Activated T-cell treated with anti-CD3 and anti-CD28 coated beads, Interleukin-2, amount 50 U/mL, for 1 hour (primary cell): ENCODE data around the gene DIDO1.
A peak's percentile ranks its signal among the peaks of the same experiment; 100 is the strongest.

Source experiments
- DNase-seq: peaks from one replicate; pipeline ENCODE4 v3.0.0-alpha.2; 2020

Gene DIDO1

GRCh38 chr20:62949962-62950361, 23.7 kb upstream of the DIDO1 start:
- DNase-seq = no peak

DNA sequence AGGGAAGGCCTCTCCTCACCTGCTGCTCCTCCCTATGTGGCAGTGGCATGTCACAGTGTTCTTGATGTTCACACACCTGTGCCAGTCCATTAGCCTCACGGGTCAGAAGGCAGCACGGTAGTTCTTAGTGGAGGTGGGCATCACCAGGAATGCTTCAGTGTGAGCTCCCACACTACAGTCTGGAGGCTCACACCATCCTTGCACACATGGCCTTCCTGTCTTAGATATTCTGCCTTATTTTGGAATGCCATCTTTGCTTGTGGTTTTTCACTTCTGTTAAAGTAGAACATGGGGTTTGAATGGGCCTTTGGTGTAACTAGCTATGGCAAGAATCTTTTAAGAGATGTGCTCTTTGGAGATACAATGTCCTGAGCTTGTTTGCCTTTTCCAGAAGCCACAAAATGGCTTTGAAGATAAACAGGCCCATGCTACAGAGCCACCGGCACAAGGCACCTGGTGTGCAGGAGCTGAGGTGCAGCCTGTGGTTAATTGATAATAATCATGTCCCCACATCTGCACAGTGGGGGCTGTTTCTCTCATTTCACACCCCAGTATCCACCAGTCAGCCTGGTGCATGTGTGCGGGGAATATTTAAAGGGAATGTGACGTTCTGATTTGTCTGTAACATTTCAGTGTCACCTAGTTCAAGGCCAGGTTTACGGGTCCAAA, 23.0 kb upstream of the DIDO1 start:
- DNase-seq = no peak

GRCh38 chr20:62947532-62948300, 21.4 kb upstream of the DIDO1 start:
- no peak for DNase-seq

DNA sequence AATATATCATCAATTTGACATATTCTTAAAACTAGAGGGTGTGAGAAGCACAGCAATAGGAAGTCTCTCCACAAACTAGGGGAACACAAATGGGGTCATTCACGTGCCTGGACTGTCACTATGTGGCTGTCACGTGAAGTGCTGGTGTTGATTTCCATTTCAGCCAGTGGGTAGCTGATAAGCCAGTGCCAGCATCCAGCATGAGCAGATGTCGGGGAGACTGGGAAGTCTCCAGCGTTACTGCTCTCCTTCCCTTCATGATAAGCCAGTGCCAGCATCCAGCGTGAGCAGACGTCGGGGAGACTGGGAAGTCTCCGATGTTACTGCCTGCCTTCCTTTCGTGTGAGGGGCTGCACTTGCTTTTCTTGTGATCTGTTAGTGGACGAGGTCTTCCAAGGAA, 20.6 kb upstream of the DIDO1 start:
- no peak for DNase-seq

GRCh38 chr20:62945771-62946339, 19.6 kb upstream of the DIDO1 start:
- no peak for DNase-seq

- DNase-seq = no peak
Measured at GRCh38 chr20:62944746-62945145, 18.4 kb upstream of the DIDO1 start.

GRCh38 chr20:62944184-62944583, 17.9 kb upstream of the DIDO1 start:
- no peak for DNase-seq

DNA sequence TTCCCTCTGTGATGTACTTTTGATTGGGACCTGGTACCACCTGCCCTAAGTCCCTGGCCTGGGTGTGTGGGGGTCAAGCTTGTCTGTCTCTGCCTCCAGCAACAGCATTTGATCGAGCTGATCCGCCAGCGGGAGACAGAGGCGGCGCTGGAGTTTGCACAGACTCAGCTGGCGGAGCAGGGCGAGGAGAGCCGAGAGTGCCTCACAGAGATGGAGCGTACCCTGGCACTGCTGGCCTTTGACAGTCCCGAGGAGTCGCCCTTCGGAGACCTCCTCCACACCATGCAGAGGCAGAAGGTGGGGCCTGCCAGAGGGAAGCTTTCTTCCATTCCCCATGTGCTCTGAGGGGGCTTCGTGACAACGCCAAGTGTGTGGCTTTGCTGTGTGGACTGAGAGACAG, 17.1 kb upstream of the DIDO1 start:
- DNase-seq = no peak

- no peak for DNase-seq
Measured at GRCh38 chr20:62942456-62942855, 16.2 kb upstream of the DIDO1 start.

DNA sequence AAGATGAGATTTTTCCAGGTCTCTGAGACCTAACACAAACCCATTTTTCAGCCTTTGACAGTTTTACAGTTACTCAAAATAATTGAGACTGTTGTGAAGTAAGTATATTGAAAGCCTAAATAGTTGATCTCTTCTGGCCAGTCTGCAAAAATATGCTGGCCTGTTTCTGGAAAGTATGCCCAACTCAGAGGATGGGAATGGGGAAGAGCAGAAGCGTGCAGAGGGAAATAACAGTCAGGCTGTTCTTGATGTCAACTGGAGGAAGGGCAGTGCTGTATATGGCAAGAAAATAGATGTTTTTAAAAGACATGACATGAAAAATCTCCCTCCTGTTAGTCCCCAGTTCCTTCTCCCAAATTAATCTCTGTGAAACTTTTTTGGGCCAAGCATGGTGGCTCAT, 15.5 kb upstream of the DIDO1 start:
- no peak for DNase-seq

DNA sequence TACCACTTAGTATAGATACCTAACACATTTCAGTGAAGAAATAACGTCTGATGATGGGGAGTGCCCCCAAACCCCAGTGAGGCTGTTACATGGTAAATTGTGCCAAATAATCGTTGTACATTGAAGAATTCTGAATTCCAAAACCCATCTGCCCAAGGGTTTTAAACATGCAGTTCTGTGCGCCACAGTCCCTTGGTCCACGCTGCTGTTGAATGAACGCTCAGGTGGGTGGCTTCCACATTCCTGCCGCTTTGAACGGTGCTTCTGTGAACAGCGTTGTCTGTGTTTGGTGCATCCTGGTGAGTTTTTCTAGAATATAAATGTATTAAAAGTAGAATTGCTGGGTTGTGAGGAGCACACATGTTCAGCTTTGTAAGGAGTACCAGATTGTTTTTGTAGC, 14.6 kb upstream of the DIDO1 start:
- DNase-seq = no peak

- DNase-seq = no peak
Measured at GRCh38 chr20:62938105-62938888, 12.0 kb upstream of the DIDO1 start, which contains the start of gene GID8. Gene GID8 (plus strand): TSS chr20:62938147. CDS start chr20:62941503, 3,356 bp downstream.

DNA sequence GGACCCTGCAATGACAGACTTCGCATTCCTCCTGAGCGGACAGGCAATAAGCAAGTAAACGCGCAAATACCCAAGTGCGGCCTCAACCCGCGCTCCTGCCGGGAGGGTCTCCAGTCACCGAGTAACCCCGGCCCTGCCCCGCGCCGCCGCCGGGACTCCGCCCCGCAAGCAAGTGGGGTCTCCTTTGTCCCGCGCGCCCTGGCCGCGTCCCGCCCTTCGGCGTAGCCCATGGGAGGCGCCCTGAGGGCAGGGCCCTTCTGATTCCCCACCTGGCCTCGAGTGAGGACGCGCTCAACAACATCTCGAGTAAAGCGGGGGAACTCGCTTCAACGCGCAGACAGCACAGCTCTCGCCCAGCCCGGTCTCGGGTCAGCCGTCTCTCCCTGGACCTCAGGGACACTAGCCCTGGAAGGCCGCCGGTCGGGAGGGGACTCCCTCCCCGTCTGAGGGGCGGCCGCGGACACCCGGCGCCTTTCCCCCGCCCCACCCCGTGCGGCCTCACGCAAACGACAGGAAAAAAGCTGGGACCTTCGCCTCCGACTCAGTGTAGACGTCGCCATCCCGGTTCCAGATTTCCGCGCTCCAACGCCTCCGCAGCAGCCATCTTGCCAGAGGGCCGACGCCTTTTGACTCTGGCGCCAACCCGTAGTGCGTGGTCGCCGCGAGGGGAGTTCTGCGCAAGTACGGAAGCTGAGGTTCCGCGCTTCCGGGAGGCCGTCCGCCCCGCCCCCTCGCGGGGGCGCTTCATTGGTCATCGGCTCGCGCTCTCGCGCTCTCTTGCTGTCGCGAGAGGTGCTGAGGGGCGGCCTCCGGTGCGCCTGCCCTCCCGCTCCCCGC, 11.2 kb upstream of the DIDO1 start:
- peak; percentile 97 for DNase-seq

DNA sequence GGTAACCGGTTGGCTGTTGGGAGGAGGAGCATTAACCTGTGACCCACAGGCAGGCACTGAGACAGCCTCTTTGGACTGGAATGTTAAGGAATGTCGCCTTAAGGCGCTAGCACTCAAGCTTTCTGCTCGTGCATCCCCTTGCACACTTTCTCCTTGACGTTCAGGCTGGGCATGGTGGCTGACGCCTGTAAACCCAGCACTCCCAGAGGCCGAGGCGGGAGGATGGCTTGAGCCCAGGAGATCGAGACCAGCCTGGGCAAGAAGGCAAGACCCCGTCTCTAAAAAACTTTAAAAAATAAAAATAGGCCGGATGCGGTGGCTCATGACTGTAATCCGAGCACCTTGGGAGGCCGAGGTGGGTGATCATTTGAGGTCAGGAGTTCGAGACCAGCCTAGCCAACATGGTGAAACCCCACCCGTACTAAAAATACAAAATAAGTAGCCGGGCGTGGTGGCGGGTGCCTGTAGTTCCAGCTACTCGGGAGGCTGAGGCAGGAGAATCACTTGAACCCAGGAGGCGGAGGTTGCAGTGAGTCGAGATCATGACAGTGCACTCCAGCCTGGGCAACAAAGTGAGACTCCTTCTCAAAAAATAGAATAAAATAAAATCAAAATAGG, 9.8 kb upstream of the DIDO1 start:
- no peak for DNase-seq

DNA sequence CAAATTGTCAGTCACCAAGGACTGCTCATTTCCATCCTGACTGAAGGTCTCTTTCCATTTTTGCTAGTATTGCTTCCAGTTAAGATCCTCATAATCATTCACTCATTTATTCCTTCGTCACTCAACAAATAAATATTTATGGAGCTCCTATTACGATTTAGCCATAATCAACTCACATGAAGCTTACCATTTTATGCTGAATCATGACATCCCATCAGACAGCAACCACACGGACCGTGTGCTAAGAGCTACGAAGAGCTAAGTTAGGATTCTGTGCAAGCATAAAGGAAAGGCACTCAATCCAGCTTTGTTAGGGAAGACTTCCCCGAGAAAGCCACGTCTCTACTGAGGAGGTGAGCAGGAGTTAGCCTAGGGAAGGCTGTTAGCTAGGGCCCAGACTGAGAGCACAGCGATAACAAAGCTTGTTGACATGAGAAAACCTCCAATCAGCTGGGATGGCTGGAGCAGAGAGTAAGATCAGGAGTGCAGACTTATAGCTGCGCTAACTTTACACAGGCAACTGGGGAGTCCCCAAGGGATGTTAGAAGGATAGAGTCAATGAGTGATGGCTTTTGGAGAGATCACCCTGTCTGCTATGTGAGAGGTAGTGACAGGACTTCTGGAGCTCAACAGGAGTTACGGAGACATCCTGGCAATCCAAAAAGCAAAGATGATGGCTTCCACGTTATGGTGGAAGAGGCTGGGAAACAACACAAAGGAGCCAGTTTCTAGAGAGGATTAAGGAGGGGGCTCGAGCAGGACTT, 9.1 kb upstream of the DIDO1 start:
- no peak for DNase-seq

DNA sequence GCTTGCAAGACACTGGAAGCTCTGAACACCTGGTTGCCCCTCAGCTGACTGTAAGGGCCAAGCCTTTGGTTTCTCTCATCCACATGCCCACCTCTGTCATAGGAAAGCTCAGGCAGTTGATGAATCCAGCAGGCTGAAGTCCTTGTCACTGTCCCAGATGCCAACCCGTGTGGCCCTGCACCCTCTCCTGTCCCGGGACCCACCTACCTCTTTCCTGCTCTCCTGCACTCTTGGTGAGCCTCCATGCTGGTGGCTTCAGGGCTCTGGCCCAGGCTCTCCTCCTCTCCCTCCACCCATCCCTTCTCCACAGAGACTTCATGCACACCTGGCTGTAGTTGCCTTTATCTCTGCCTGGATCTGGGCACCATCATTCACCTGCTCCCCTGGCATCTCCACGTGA, 7.7 kb upstream of the DIDO1 start:
- DNase-seq = no peak

GRCh38 chr20:62931464-62931863, 5.2 kb upstream of the DIDO1 start:
- DNase-seq = no peak

GRCh38 chr20:62929051-62929538, 2.8 kb upstream of the DIDO1 start:
- peak; percentile 72 for DNase-seq

GRCh38 chr20:62928246-62928939, 2.1 kb upstream of the DIDO1 start:
- no peak for DNase-seq

DNA sequence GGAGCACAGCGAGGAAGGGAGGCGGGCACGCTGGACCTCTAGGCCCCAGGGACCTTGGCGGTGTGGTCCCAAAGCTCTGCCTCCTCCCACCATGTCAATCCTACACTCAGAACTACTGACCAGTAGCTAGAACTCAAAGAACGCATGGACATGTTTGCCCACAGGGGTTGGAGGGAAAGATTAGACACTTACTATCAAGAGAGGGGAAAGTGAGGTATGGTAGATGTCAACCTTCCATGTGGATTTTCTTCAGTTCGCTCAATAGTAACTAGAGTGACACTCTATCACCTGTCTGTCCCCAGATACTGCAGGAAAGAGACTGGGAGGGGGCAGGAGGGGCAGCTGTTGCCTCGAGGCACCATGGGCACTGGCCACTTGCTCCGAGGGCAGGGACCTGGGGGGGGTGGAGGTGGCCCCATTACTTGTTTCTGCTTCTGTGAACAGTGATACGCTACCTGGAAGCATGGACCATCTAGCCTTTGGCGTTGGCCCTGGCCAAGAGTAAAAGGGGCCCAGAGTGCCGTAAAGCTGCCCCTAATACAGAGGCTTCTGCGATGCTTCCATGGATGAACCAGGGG, 912 bp upstream of the DIDO1 start:
- DNase-seq = no peak
